Sigmoid colon (tissue), 4 donors: Measurements from ENCODE around the gene MORN5.

ENCODE experiments used
- CTCF ChIP-seq, 4 experiments: fragments of 450-650 bp in 3 of 4; fragments of 200-600 bp in 1 of 4; IDR thresholded peaks; one replicate each; pipeline ENCODE4 v1.5.1; 2016 to 2019; ENCODE audit warnings: antibody characterized with exemption in 4 of 4, mild to moderate bottlenecking in 3 of 4, moderate library complexity in 2 of 4
- POLR2A ChIP-seq, 2 donors: fragments of 450-650 bp; IDR thresholded peaks; one replicate each; pipeline ENCODE4 v1.6.1; 2016; ENCODE audit warnings: antibody characterized with exemption in 2 of 2, mild to moderate bottlenecking in 2 of 2, moderate library complexity in 2 of 2
- POLR2AphosphoS5 ChIP-seq, 4 donors: sonication (generic); formaldehyde crosslinking; IDR thresholded peaks; one replicate each; pipeline ENCODE4 v1.6.1; 2017; ENCODE audit warnings: antibody characterized with exemption in 4 of 4

GRCh38 chr9:122201641-122202040, 41.9 kb downstream of the MORN5 start:
- TF ChIP-seq POLR2A (IDR thresholded peaks at IDR 0.05) (no peak), CTCF (IDR thresholded peaks at IDR 0.05) (no peak), POLR2AphosphoS5 (IDR thresholded peaks at IDR 0.05) (no peak)
